Measurements from ENCODE around the gene GDPD3.

The GDPD3 gene

GRCh38 chr16:30094541-30095165 lies 18.7 kb downstream of the GDPD3 start:
- peak; percentile 34 for DNase-seq

- DNase-seq = peak; percentile 94
Measured at GRCh38 chr16:30092373-30093010, 20.8 kb downstream of the GDPD3 start.

- peak; percentile 96 for DNase-seq
Measured at GRCh38 chr16:30091474-30092372, 21.6 kb downstream of the GDPD3 start, which contains the start of gene TBX6. TBX6 (minus strand) TSS chr16:30091924; CDS start chr16:30091193, 731 bp downstream.

- no peak for DNase-seq
Measured at GRCh38 chr16:30090610-30091331, 22.6 kb downstream of the GDPD3 start.

GRCh38 chr16:30088832-30089624 lies 24.3 kb downstream of the GDPD3 start:
- DNase-seq = no peak

- DNase-seq = no peak
Measured at GRCh38 chr16:30088237-30088831, 25.0 kb downstream of the GDPD3 start.

- no peak for DNase-seq
Measured at GRCh38 chr16:30087181-30087898, 26.0 kb downstream of the GDPD3 start.

- no peak for DNase-seq
Measured at GRCh38 chr16:30086291-30087140, 26.8 kb downstream of the GDPD3 start.

- no peak for DNase-seq
Measured at GRCh38 chr16:30085820-30086219, 27.5 kb downstream of the GDPD3 start.

- no peak for DNase-seq
Measured at GRCh38 chr16:30085247-30085646, 28.1 kb downstream of the GDPD3 start.

GRCh38 chr16:30084816-30085159 lies 28.5 kb downstream of the GDPD3 start:
- DNase-seq = no peak

GRCh38 chr16:30084096-30084815 lies 29.1 kb downstream of the GDPD3 start:
- no peak for DNase-seq

GRCh38 chr16:30083216-30084055 lies 29.9 kb downstream of the GDPD3 start:
- DNase-seq = no peak

GRCh38 chr16:30082545-30083090 lies 30.7 kb downstream of the GDPD3 start:
- no peak for DNase-seq

GRCh38 chr16:30079480-30079879 lies 33.9 kb downstream of the GDPD3 start:
- no peak for DNase-seq

- no peak for DNase-seq
Measured at GRCh38 chr16:30078744-30079143, 34.6 kb downstream of the GDPD3 start.

- no peak for DNase-seq
Measured at GRCh38 chr16:30077656-30078055, 35.7 kb downstream of the GDPD3 start.

- no peak for DNase-seq
Measured at GRCh38 chr16:30076276-30076791, 37.0 kb downstream of the GDPD3 start.

Measured in hematopoietic multipotent progenitor cell treated with erythropoietin and hydrocortisone succinate and interleukin-3 and kit ligand, for 6 days (in vitro differentiated cells).